Endodermal cell (in vitro differentiated cells): ENCODE results near the gene RFX7. TPM values are rescaled to one million over a fixed set of nuclear protein-coding genes. Genes with fewer than 3 reads are reported as not detected.
A peak's percentile ranks its signal among the peaks of the same experiment; 100 is the strongest.

Experiments
- DNase-seq: peaks from one replicate; pipeline ENCODE4 v3.0.0-alpha.2; 2017
- H3K27ac ChIP-seq: 2 replicates; pipeline ENCODE4 v1.5.1; 2013; ENCODE audit warnings: mild to moderate bottlenecking, low read depth, low read length, moderate library complexity
- H3K27me3 ChIP-seq: 2 replicates; pipeline ENCODE4 v1.6.1; 2013; ENCODE audit warnings: mild to moderate bottlenecking, low read length, moderate library complexity; ENCODE audit not compliant: insufficient read depth, control insufficient read depth, poor library complexity, severe bottlenecking
- H3K36me3 ChIP-seq: 2 replicates; pipeline ENCODE4 v1.7.0; 2013; ENCODE audit warnings: mild to moderate bottlenecking, low read length, moderate library complexity; ENCODE audit not compliant: control insufficient read depth, insufficient read depth
- H3K4me1 ChIP-seq: one replicate; pipeline ENCODE4 v1.7.0; 2013; ENCODE audit warnings: low read length; ENCODE audit not compliant: control insufficient read depth, insufficient read depth
- H3K4me3 ChIP-seq: 2 replicates; pipeline ENCODE4 v1.5.1; 2013; ENCODE audit warnings: mild to moderate bottlenecking, low read length, moderate library complexity
- H3K9ac ChIP-seq: 2 replicates; pipeline ENCODE4 v1.6.1; 2013; ENCODE audit warnings: mild to moderate bottlenecking, low read length, moderate library complexity; ENCODE audit not compliant: poor library complexity, severe bottlenecking; ENCODE audit errors: extremely low read depth
- H3K9me3 ChIP-seq: 2 replicates; pipeline ENCODE4 v1.6.1; 2013; ENCODE audit warnings: mild to moderate bottlenecking, low read length, moderate library complexity; ENCODE audit not compliant: control insufficient read depth
- H3K27ac Mint-ChIP-seq: 2 replicates; pipeline ENCODE4 v1.8.0; 2020; ENCODE audit warnings: mixed read lengths
- H3K27me3 Mint-ChIP-seq: 2 replicates; pipeline ENCODE4 v1.8.0; 2021; ENCODE audit warnings: mild to moderate bottlenecking, mixed read lengths; ENCODE audit not compliant: insufficient read depth
- H3K36me3 Mint-ChIP-seq: 2 replicates; pipeline ENCODE4 v1.8.0; 2020; ENCODE audit warnings: low read depth, mixed read lengths
- H3K4me1 Mint-ChIP-seq: 2 replicates; pipeline ENCODE4 v1.8.0; 2020; ENCODE audit warnings: mixed read lengths
- H3K4me3 Mint-ChIP-seq: 2 replicates; pipeline ENCODE4 v1.8.0; 2020; ENCODE audit warnings: mild to moderate bottlenecking, moderate library complexity, mixed read lengths
- H3K9me3 Mint-ChIP-seq: 2 replicates; pipeline ENCODE4 v1.8.0; 2020; ENCODE audit warnings: mild to moderate bottlenecking, mixed read lengths
- CTCF ChIP-seq: fragments of 200-600 bp; sonication (generic); conservative IDR thresholded peaks from 2 replicates; pipeline ENCODE4 v1.5.0; 2021; ENCODE audit warnings: antibody characterized with exemption, mild to moderate bottlenecking
- WGBS, 2 experiments: methylation state at CpG; one replicate each; pipeline versions ENCODE4 v1.1.5 to v1.1.7; 2013; ENCODE audit warnings: missing lambda C conversion rate in 2 of 2, mixed read lengths in 1 of 2; ENCODE audit not compliant: insufficient coverage in 1 of 2, insufficient read length in 1 of 2; 5-methylcytosine and 5-hydroxymethylcytosine counted together
- total RNA-seq, 2 donors: library from RNA; stranded (reverse); fragmentation: NEBNext Ultra II Directional in 1 of 2; extraction: Animal tissue kit (Norgen Biotek cat#: 25700) in 1 of 2; gene quantifications; 2 replicates in 1 of 2; 3 replicates in 1 of 2; pipeline ENCODE4 v1.2.1, GENCODE V29; 2021

RFX7 gene
- total RNA-seq, 2 donors from 2014 or later = 19.3 to 25.3 TPM

- Mint-ChIP-seq H3K36me3 (peaks cover 4% of the 10 kb centered on the region), H3K27ac (peak overlapping the region; percentile 94), H3K9me3 (no peaks in the 10 kb centered on the region), H3K4me1 (peaks cover 31% of the 10 kb centered on the region), H3K27me3 (peaks cover 34% of the 10 kb centered on the region), H3K4me3 (peak overlapping the region; percentile 87)
- peak; percentile 92 for DNase-seq
- peaks cover 28% of the 10 kb centered on the region for H3K27me3 ChIP-seq
- peak overlapping the region; percentile 93 for H3K27ac ChIP-seq
- H3K4me3 ChIP-seq = peak overlapping the region; percentile 84
- 3 to 7% methylated on average over 20 to 29 of the region's 29 CpGs for WGBS, 2 experiments
- H3K4me1 ChIP-seq = peaks cover 2% of the 10 kb centered on the region
- no peaks in the 10 kb centered on the region for H3K9me3 ChIP-seq
- H3K36me3 ChIP-seq = no peaks in the 10 kb centered on the region
- TF ChIP-seq CTCF = no peak
- H3K9ac ChIP-seq = no peak overlapping the region
These were observed 545 bp upstream of the RFX7 start for GRCh38 chr15:56244038-56244810.

- Histone ChIP-seq H3K27me3 (peaks cover 15% of the 10 kb centered on the region), H3K27ac (peak overlapping the region; percentile 70), H3K4me3 (peak overlapping the region; percentile 89), H3K9ac (peak overlapping the region; percentile 26), H3K36me3 (no peaks in the 10 kb centered on the region), H3K9me3 (no peaks in the 10 kb centered on the region), H3K4me1 (no peaks in the 10 kb centered on the region)
- no peak for DNase-seq
- H3K36me3 Mint-ChIP-seq = peaks cover 11% of the 10 kb centered on the region
- TF ChIP-seq CTCF = no peak
- H3K4me3 Mint-ChIP-seq = peak overlapping the region; percentile 87
- H3K9me3 Mint-ChIP-seq = no peaks in the 10 kb centered on the region
- H3K4me1 Mint-ChIP-seq = peaks cover 27% of the 10 kb centered on the region
- peaks cover 19% of the 10 kb centered on the region for H3K27me3 Mint-ChIP-seq
- peak overlapping the region; percentile 85 for H3K27ac Mint-ChIP-seq
- 0 to 1% methylated on average over 1 to 13 of the region's 13 CpGs for WGBS, 2 experiments
These were observed 1.0 kb downstream of the RFX7 start for GRCh38 chr15:56242576-56243162.

GRCh38 chr15:56241374-56242105 lies 2.1 kb downstream of the RFX7 start:
- H3K36me3 Mint-ChIP-seq = peaks cover 14% of the 10 kb centered on the region
- H3K4me1 ChIP-seq = no peaks in the 10 kb centered on the region
- no peak for DNase-seq
- H3K9me3 ChIP-seq = no peaks in the 10 kb centered on the region
- no peak overlapping the region for H3K9ac ChIP-seq
- 54 to 86% methylated on average over 2 to 4 of the region's 5 CpGs for WGBS, 2 experiments
- H3K27ac ChIP-seq = no peak overlapping the region
- no peaks in the 10 kb centered on the region for H3K9me3 Mint-ChIP-seq
- H3K4me1 Mint-ChIP-seq = peaks cover 27% of the 10 kb centered on the region
- H3K4me3 Mint-ChIP-seq = peak overlapping the region; percentile 87
- no peak for TF ChIP-seq CTCF
- H3K36me3 ChIP-seq = no peaks in the 10 kb centered on the region
- peaks cover 3% of the 10 kb centered on the region for H3K27me3 ChIP-seq
- H3K27ac Mint-ChIP-seq = no peak overlapping the region
- H3K27me3 Mint-ChIP-seq = peaks cover 8% of the 10 kb centered on the region
- peak overlapping the region; percentile 89 for H3K4me3 ChIP-seq
